Stimulated activated memory B cell treated with anti-CD40 and anti-IgM and Interleukin-4, amounts not matched to agents 10 μg/mL and 1 μg/mL and 100 μg/mL, for 72 hours (primary cell): ENCODE measurements around the gene TIGIT.
"Not testable (repeated sequence)": the region's sequence is repeated elsewhere in the genome, so short reads cannot be mapped to it uniquely, and the experiment has no call there.

Experiments
- ATAC-seq: fragments of 150-1000 bp; cut with Tn5 transposase; 2 replicates; pipeline ENCODE4 v1.10.0; 2021
- H3K27ac Mint-ChIP-seq: one replicate; pipeline ENCODE4 v1.8.0; 2022; ENCODE audit warnings: mild to moderate bottlenecking, mixed read lengths
- H3K27me3 Mint-ChIP-seq: one replicate; pipeline ENCODE4 v1.8.0; 2022; ENCODE audit warnings: mixed read lengths
- H3K36me3 Mint-ChIP-seq: one replicate; pipeline ENCODE4 v1.8.0; 2022; ENCODE audit warnings: mixed read lengths
- H3K4me1 Mint-ChIP-seq: one replicate; pipeline ENCODE4 v1.8.0; 2022; ENCODE audit warnings: mixed read lengths
- H3K4me3 Mint-ChIP-seq: one replicate; pipeline ENCODE4 v1.8.0; 2022; ENCODE audit warnings: mild to moderate bottlenecking, moderate library complexity, mixed read lengths
- H3K9me3 Mint-ChIP-seq: one replicate; pipeline ENCODE4 v1.8.0; 2022; ENCODE audit warnings: mixed read lengths

TIGIT gene

GRCh38 chr3:114293838-114294535 is at the start of gene TIGIT:
TIGIT (plus strand) TSS chr3:114294028; CDS start chr3:114294062, 34 bp downstream.
- Mint-ChIP-seq H3K9me3 (no peaks in the 10 kb centered on the region), H3K27me3 (no peaks in the 10 kb centered on the region), H3K4me3 (peak within 1 kb of the TSS; percentile 55), H3K4me1 (peaks cover 74% of the 10 kb centered on the region), H3K27ac (peak within 1 kb of the TSS; percentile 95), H3K36me3 (no peaks in the 10 kb centered on the region)
- ATAC-seq: no peak

GRCh38 chr3:114252954-114253353 is 40.9 kb upstream of the TIGIT start:
- Mint-ChIP-seq H3K9me3 (peaks cover 5% of the 10 kb centered on the region), H3K4me1 (peaks cover 4% of the 10 kb centered on the region), H3K27me3 (no peaks in the 10 kb centered on the region), H3K27ac (peak overlapping the region; percentile 61), H3K36me3 (peaks cover 7% of the 10 kb centered on the region), H3K4me3 (no peak overlapping the region)
- ATAC-seq: no peak

- Mint-ChIP-seq H3K4me3 (no peak overlapping the region), H3K9me3 (peaks cover 5% of the 10 kb centered on the region), H3K27me3 (no peaks in the 10 kb centered on the region), H3K4me1 (peaks cover 4% of the 10 kb centered on the region), H3K36me3 (peaks cover 5% of the 10 kb centered on the region), H3K27ac (peak overlapping the region; percentile 61)
- ATAC-seq: no peak
Measured at GRCh38 chr3:114253505-114253904, 40.3 kb upstream of the TIGIT start.

- no peak overlapping the region for H3K27ac Mint-ChIP-seq
- ATAC-seq: no peak
- H3K36me3 Mint-ChIP-seq: peaks cover 21% of the 10 kb centered on the region
- no peaks in the 10 kb centered on the region for H3K4me1 Mint-ChIP-seq
- peaks cover 11% of the 10 kb centered on the region for H3K9me3 Mint-ChIP-seq
- no peak overlapping the region for H3K4me3 Mint-ChIP-seq
- H3K27me3 Mint-ChIP-seq: no peaks in the 10 kb centered on the region
Measured at GRCh38 chr3:114259566-114259965, 34.3 kb upstream of the TIGIT start.

GRCh38 chr3:114260152-114260551 is 33.7 kb upstream of the TIGIT start:
- Mint-ChIP-seq H3K9me3 (peaks cover 11% of the 10 kb centered on the region), H3K27me3 (no peaks in the 10 kb centered on the region)

GRCh38 chr3:114270019-114270418 is 23.8 kb upstream of the TIGIT start:
- peaks cover 6% of the 10 kb centered on the region for H3K4me1 Mint-ChIP-seq
- peaks cover 29% of the 10 kb centered on the region for H3K36me3 Mint-ChIP-seq
- H3K4me3 Mint-ChIP-seq: no peak overlapping the region
- H3K27ac Mint-ChIP-seq: no peak overlapping the region
- peaks cover 6% of the 10 kb centered on the region for H3K9me3 Mint-ChIP-seq
- ATAC-seq: no peak
- H3K27me3 Mint-ChIP-seq: no peaks in the 10 kb centered on the region

More at GRCh38 chr3:114260152-114260551, 33.7 kb upstream of the TIGIT start:
- no peak overlapping the region for H3K4me3 Mint-ChIP-seq
- no peaks in the 10 kb centered on the region for H3K4me1 Mint-ChIP-seq
- no peak for ATAC-seq
- H3K36me3 Mint-ChIP-seq: peaks cover 21% of the 10 kb centered on the region
- H3K27ac Mint-ChIP-seq: no peak overlapping the region

- no peak overlapping the region for H3K4me3 Mint-ChIP-seq
- peaks cover 29% of the 10 kb centered on the region for H3K36me3 Mint-ChIP-seq
- no peak for ATAC-seq
- peaks cover 6% of the 10 kb centered on the region for H3K4me1 Mint-ChIP-seq
- no peaks in the 10 kb centered on the region for H3K27me3 Mint-ChIP-seq
- peaks cover 3% of the 10 kb centered on the region for H3K9me3 Mint-ChIP-seq
- no peak overlapping the region for H3K27ac Mint-ChIP-seq
Measured at GRCh38 chr3:114272271-114272670, 21.6 kb upstream of the TIGIT start.

GRCh38 chr3:114274929-114275328 is 18.9 kb upstream of the TIGIT start:
- Mint-ChIP-seq H3K9me3 (no peaks in the 10 kb centered on the region), H3K27ac (peak overlapping the region; percentile 52), H3K36me3 (peaks cover 20% of the 10 kb centered on the region), H3K27me3 (no peaks in the 10 kb centered on the region), H3K4me3 (no peak overlapping the region), H3K4me1 (peaks cover 6% of the 10 kb centered on the region)
- no peak for ATAC-seq

- not testable (repeated sequence) for H3K4me3 Mint-ChIP-seq, H3K27me3 Mint-ChIP-seq, H3K27ac Mint-ChIP-seq, H3K9me3 Mint-ChIP-seq, H3K4me1 Mint-ChIP-seq, ATAC-seq
- H3K36me3 Mint-ChIP-seq: peaks cover 13% of the 10 kb centered on the region
Measured at GRCh38 chr3:114276856-114277255, 17.0 kb upstream of the TIGIT start.

- no peak for ATAC-seq
- H3K4me1 Mint-ChIP-seq: peaks cover 13% of the 10 kb centered on the region
- no peaks in the 10 kb centered on the region for H3K36me3 Mint-ChIP-seq
- no peaks in the 10 kb centered on the region for H3K27me3 Mint-ChIP-seq
- peak overlapping the region; percentile 97 for H3K27ac Mint-ChIP-seq
- H3K9me3 Mint-ChIP-seq: no peaks in the 10 kb centered on the region
- no peak overlapping the region for H3K4me3 Mint-ChIP-seq
Measured at GRCh38 chr3:114284644-114285043, 9.2 kb upstream of the TIGIT start.

- ATAC-seq: peak; percentile 58
- Mint-ChIP-seq H3K27me3 (no peaks in the 10 kb centered on the region), H3K4me3 (peak overlapping the region; percentile 69), H3K9me3 (no peaks in the 10 kb centered on the region), H3K36me3 (no peaks in the 10 kb centered on the region), H3K27ac (peak overlapping the region; percentile 97), H3K4me1 (peaks cover 24% of the 10 kb centered on the region)
Measured at GRCh38 chr3:114285648-114286230, 8.1 kb upstream of the TIGIT start.

- Mint-ChIP-seq H3K27me3 (no peaks in the 10 kb centered on the region), H3K36me3 (no peaks in the 10 kb centered on the region), H3K4me3 (peak overlapping the region; percentile 69), H3K4me1 (peaks cover 29% of the 10 kb centered on the region), H3K27ac (peak overlapping the region; percentile 97), H3K9me3 (no peaks in the 10 kb centered on the region)
- ATAC-seq: no peak
Measured at GRCh38 chr3:114286266-114286665, 7.6 kb upstream of the TIGIT start.

GRCh38 chr3:114290911-114291901 is 2.6 kb upstream of the TIGIT start:
- peak; percentile 95 for ATAC-seq
- Mint-ChIP-seq H3K27me3 (no peaks in the 10 kb centered on the region), H3K4me3 (peak overlapping the region; percentile 72), H3K27ac (peak overlapping the region; percentile 95), H3K36me3 (no peaks in the 10 kb centered on the region), H3K9me3 (no peaks in the 10 kb centered on the region), H3K4me1 (peaks cover 66% of the 10 kb centered on the region)

- Mint-ChIP-seq H3K36me3 (no peaks in the 10 kb centered on the region), H3K27me3 (no peaks in the 10 kb centered on the region), H3K4me1 (peaks cover 79% of the 10 kb centered on the region), H3K27ac (peak overlapping the region; percentile 95), H3K4me3 (no peak overlapping the region), H3K9me3 (no peaks in the 10 kb centered on the region)
- ATAC-seq: no peak
Measured at GRCh38 chr3:114294940-114295480, 1.2 kb downstream of the TIGIT start.

- no peak overlapping the region for H3K4me3 Mint-ChIP-seq
- peaks cover 78% of the 10 kb centered on the region for H3K4me1 Mint-ChIP-seq
- H3K9me3 Mint-ChIP-seq: no peaks in the 10 kb centered on the region
- no peak overlapping the region for H3K27ac Mint-ChIP-seq
- ATAC-seq: no peak
- H3K36me3 Mint-ChIP-seq: peaks cover under 1% of the 10 kb centered on the region
- H3K27me3 Mint-ChIP-seq: no peaks in the 10 kb centered on the region
Measured at GRCh38 chr3:114295946-114296345, 2.1 kb downstream of the TIGIT start.
